Measurements from ENCODE around the gene KRT16. TPM values are rescaled to one million over a fixed set of nuclear protein-coding genes. Genes with fewer than 3 reads are reported as not detected.
"Not testable (repeated sequence)": the region's sequence is repeated elsewhere in the genome, so short reads cannot be mapped to it uniquely, and the experiment has no call there.

The KRT16 gene
- total RNA-seq, 1 experiment from 2014 or later = not detected

GRCh38 chr17:41617698-41618097 is 5.1 kb upstream of the KRT16 start:
- peak; percentile 36 for DNase-seq
- no peak overlapping the region for H3K4me3 ChIP-seq (ENCODE audit: insufficient read depth, low read depth, low read length)
- no peaks in the 10 kb centered on the region for H3K27me3 ChIP-seq (ENCODE audit: control insufficient read depth, insufficient read depth, low read length)
- H3K36me3 ChIP-seq (replicated peaks; ENCODE audit: control insufficient read depth, insufficient read depth, low read length) = no peaks in the 10 kb centered on the region

GRCh38 chr17:41617136-41617535 is 4.6 kb upstream of the KRT16 start:
- Histone ChIP-seq H3K36me3 (replicated peaks; ENCODE audit: control insufficient read depth, insufficient read depth, low read length) (no peaks in the 10 kb centered on the region), H3K4me3 (ENCODE audit: insufficient read depth, low read depth, low read length) (no peak overlapping the region), H3K27me3 (ENCODE audit: control insufficient read depth, insufficient read depth, low read length) (no peaks in the 10 kb centered on the region)
- DNase-seq = no peak

GRCh38 chr17:41616486-41616885 is 3.9 kb upstream of the KRT16 start:
- DNase-seq = peak; percentile 42

GRCh38 chr17:41615454-41615853 is 2.9 kb upstream of the KRT16 start:
- H3K27me3 ChIP-seq (ENCODE audit: control insufficient read depth, insufficient read depth, low read length) = no peaks in the 10 kb centered on the region
- H3K4me3 ChIP-seq (ENCODE audit: insufficient read depth, low read depth, low read length) = no peak overlapping the region
- DNase-seq = peak; percentile 65
- H3K36me3 ChIP-seq (replicated peaks; ENCODE audit: control insufficient read depth, insufficient read depth, low read length) = no peaks in the 10 kb centered on the region

More at GRCh38 chr17:41616486-41616885, 3.9 kb upstream of the KRT16 start:
- not testable (repeated sequence) for H3K4me3 ChIP-seq (ENCODE audit: insufficient read depth, low read depth, low read length); H3K36me3 ChIP-seq (replicated peaks; ENCODE audit: control insufficient read depth, insufficient read depth, low read length); H3K27me3 ChIP-seq (ENCODE audit: control insufficient read depth, insufficient read depth, low read length)

DNA sequence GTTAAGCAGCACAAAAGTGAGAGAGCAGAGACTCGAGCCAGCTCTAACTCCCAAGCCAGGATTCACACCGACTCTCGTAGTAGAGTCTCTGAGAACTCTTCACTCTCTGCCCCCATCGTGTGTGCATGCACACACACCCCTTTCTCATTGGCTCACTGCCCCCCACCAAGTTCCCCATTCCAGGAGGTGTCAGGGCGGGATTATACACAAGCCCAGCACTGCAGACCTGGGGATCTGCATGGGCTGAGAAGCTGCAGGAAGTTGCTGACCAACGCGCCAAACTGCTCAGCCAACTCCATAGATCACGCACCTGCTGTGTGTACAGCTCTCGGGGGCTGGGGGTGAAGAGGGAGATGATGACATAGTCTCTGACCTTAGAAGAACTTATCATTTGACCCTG is 2.2 kb upstream of the KRT16 start:
- H3K36me3 ChIP-seq (replicated peaks; ENCODE audit: control insufficient read depth, insufficient read depth, low read length); H3K27me3 ChIP-seq (ENCODE audit: control insufficient read depth, insufficient read depth, low read length); H3K4me3 ChIP-seq (ENCODE audit: insufficient read depth, low read depth, low read length); DNase-seq: not testable (repeated sequence)

DNA sequence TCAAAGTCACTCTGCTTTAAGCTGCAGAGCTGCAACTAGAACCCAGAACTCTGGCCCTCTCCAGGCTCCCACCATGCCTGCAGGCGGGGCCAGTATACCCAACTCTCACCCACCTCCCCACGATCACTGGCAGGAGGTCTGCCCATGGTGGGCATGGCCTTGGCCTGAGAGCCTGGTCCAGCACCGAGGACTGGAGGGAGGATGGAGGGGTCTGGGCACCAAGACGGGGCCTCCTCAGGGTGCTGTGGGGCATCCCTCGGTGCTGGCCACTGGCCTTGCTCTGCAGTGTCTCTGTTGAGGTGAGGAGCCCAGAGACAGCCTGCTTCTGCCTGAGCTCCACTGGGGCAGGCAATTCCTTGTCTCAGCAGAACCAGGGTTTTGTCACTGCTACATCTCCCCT is 1.5 kb upstream of the KRT16 start:
- DNase-seq = no peak
- no peaks in the 10 kb centered on the region for H3K36me3 ChIP-seq (replicated peaks; ENCODE audit: control insufficient read depth, insufficient read depth, low read length)
- H3K27me3 ChIP-seq (ENCODE audit: control insufficient read depth, insufficient read depth, low read length) = no peaks in the 10 kb centered on the region
- no peak overlapping the region for H3K4me3 ChIP-seq (ENCODE audit: insufficient read depth, low read depth, low read length)

- H3K27me3 ChIP-seq (ENCODE audit: control insufficient read depth, insufficient read depth, low read length) = no peaks in the 10 kb centered on the region
- DNase-seq = peak; percentile 40
- H3K4me3 ChIP-seq (ENCODE audit: insufficient read depth, low read depth, low read length) = no peak overlapping the region
- no peaks in the 10 kb centered on the region for H3K36me3 ChIP-seq (replicated peaks; ENCODE audit: control insufficient read depth, insufficient read depth, low read length)
Observed at GRCh38 chr17:41613277-41614082, 913 bp upstream of the KRT16 start.

DNA sequence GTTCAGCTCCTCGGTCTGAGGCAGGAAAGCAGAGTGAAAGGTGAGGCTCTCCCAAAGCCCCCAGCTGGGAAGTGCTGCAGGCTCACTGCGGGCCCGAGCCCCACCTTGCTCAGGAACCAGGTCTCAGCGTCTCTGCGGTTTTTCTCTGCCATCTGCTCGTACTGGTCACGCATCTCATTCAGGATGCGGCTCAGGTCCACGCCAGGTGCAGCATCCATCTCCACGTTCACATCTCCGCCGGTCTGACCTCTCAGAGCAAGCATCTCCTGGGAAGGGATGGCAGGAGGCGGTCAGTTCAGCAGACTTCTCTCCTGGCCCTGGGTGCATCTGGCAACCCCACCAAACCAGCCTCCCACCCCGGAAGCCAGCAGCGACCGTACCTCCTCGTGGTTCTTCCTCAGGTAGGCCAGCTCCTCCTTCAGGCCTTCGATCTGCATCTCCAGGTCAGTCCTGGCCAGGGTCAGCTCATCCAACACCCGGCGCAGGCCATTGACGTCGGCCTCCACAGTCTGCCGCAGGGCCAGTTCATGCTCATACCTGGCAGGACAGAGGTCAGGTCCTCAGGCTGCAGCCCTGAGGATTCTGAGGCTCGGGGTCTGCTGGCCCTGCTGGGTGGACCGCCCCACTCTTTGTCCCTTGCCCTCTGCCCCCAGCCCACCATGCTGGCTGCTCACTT is 1.5 kb downstream of the KRT16 start:
- no peak for DNase-seq
- Histone ChIP-seq H3K4me3 (ENCODE audit: insufficient read depth, low read depth, low read length) (no peak overlapping the region), H3K36me3 (replicated peaks; ENCODE audit: control insufficient read depth, insufficient read depth, low read length) (no peaks in the 10 kb centered on the region), H3K27me3 (ENCODE audit: control insufficient read depth, insufficient read depth, low read length) (no peaks in the 10 kb centered on the region)

- not testable (repeated sequence) for H3K4me3 ChIP-seq (ENCODE audit: insufficient read depth, low read depth, low read length); H3K36me3 ChIP-seq (replicated peaks; ENCODE audit: control insufficient read depth, insufficient read depth, low read length); H3K27me3 ChIP-seq (ENCODE audit: control insufficient read depth, insufficient read depth, low read length)
- DNase-seq = peak; percentile 60
Observed at GRCh38 chr17:41610061-41610517, 2.5 kb downstream of the KRT16 start.

DNA sequence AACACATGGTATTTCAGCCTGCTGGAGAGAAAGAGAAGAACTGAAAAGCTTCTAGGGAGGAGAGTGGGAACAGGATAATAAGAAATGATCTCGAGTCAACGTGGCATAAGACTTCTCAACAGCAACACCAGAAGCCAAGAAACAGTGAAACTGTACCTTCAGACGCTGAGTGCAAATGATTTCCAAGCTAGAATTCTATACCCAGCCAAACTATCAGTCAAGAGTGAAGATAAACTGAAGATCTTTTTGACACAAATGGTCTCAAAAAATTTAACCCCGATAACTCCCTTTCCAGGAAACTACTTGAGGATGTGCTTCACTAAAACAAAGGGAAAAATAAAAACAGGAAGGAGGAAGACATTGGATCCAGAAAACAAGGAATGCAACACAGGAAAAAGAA is 5.6 kb downstream of the KRT16 start:
- H3K4me3 ChIP-seq (ENCODE audit: insufficient read depth, low read depth, low read length); H3K27me3 ChIP-seq (ENCODE audit: control insufficient read depth, insufficient read depth, low read length); DNase-seq; H3K36me3 ChIP-seq (replicated peaks; ENCODE audit: control insufficient read depth, insufficient read depth, low read length): not testable (repeated sequence)

DNA sequence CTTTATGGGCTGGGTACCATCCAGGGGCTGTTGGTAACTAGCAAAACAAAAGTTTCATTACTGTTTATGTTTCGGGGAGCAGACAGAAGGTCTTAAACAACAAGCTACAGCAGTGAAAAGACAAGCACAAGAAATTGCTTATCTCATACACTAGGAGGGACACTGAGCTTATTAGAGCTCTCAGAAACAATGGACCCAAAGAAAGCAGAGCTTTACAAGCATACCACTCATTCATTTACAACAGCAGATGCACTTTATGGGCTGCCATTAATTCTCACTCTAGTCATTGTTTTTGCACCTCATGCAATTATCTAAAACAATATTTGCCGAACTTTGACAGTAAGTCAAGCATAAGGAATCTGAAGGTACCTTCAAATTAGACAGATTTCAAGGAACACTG is 10.0 kb downstream of the KRT16 start:
- no peaks in the 10 kb centered on the region for H3K36me3 ChIP-seq (replicated peaks; ENCODE audit: control insufficient read depth, insufficient read depth, low read length)
- H3K27me3 ChIP-seq (ENCODE audit: control insufficient read depth, insufficient read depth, low read length) = no peaks in the 10 kb centered on the region
- no peak for DNase-seq
- H3K4me3 ChIP-seq (ENCODE audit: insufficient read depth, low read depth, low read length) = no peak overlapping the region

- H3K27me3 ChIP-seq (ENCODE audit: control insufficient read depth, insufficient read depth, low read length) = no peaks in the 10 kb centered on the region
- DNase-seq = no peak
- H3K4me3 ChIP-seq (ENCODE audit: insufficient read depth, low read depth, low read length) = no peak overlapping the region
- H3K36me3 ChIP-seq (replicated peaks; ENCODE audit: control insufficient read depth, insufficient read depth, low read length) = no peaks in the 10 kb centered on the region
Observed at GRCh38 chr17:41600318-41600717, 12.2 kb downstream of the KRT16 start.

DNA sequence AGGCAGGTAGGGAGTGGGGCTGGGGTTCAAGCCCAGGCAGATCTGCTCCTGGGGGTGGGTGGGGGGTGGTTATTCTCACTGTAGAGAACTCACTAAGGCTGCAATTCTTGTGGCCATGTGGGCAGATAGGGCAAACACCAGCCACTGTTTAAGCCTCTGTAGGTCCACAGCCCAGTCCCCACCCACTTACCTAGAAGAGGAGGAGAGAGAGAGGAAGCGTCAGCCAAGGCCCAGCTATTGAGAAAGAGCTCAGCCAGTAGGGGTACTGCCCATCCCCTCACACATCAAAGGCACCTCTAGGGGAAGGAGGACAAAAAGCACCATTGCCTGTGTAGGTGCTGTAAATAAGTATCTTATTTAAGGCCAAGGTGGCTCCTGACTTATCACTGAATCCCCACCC is 12.9 kb downstream of the KRT16 start:
- Histone ChIP-seq H3K27me3 (ENCODE audit: control insufficient read depth, insufficient read depth, low read length) (peaks cover 1% of the 10 kb centered on the region; the same call in 1 of the 2 replicates), H3K4me3 (ENCODE audit: insufficient read depth, low read depth, low read length) (no peak overlapping the region), H3K36me3 (replicated peaks; ENCODE audit: control insufficient read depth, insufficient read depth, low read length) (no peaks in the 10 kb centered on the region)
- no peak for DNase-seq

DNA sequence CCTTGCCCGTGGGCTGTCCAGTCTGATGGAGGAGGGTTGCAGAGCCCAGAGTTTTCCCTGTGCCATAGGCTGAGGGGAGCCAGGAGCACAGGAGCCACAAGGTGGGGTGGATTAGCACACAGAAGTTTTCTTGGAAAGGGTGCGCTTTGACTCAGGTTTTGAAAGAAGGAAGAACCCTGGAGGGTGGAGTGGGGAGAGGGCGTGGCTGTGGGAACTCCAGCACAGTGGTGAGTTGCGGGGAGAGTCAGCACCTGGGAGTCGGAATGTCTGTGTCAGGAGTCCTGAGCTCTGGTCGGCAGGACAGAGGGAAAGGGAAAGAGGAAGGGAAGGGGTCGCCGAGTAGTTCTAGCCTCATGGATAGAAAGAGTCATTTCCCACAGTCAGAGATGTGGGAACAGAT is 17.0 kb downstream of the KRT16 start:
- no peaks in the 10 kb centered on the region for H3K36me3 ChIP-seq (replicated peaks; ENCODE audit: control insufficient read depth, insufficient read depth, low read length)
- peaks cover 1% of the 10 kb centered on the region; the same call in 1 of the 2 replicates for H3K27me3 ChIP-seq (ENCODE audit: control insufficient read depth, insufficient read depth, low read length)
- H3K4me3 ChIP-seq (ENCODE audit: insufficient read depth, low read depth, low read length) = no peak overlapping the region
- DNase-seq = no peak

DNA sequence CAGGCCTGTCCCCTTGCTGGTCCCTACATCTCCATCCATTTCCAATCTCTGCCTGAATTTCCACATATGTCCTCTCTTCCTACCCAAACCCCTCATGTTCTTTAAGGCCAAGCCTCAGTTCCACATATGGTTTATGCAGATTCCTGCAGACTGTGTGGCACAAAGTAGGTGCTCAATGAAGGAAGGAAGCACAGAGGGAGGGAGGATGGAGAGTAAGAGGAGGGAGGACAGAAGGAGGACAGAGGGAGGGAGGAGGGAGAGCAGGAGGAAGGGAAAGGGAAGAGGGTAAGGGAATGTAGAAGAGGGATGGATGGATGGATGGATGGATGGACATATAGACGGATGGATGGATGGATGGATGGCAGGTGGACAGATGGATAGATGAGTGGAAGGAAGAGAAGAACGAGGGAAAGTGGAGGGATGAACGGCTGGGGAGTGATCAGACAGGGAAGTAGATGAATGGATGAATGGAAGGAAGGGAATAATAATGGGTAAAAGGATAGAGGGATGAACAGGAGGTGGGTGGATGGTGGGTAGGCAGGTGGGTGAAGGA is 18.1 kb downstream of the KRT16 start:
- no peak overlapping the region for H3K4me3 ChIP-seq (ENCODE audit: insufficient read depth, low read depth, low read length)
- H3K27me3 ChIP-seq (ENCODE audit: control insufficient read depth, insufficient read depth, low read length) = peaks cover 1% of the 10 kb centered on the region; the same call in 1 of the 2 replicates
- no peak for DNase-seq
- H3K36me3 ChIP-seq (replicated peaks; ENCODE audit: control insufficient read depth, insufficient read depth, low read length) = no peaks in the 10 kb centered on the region

Measured in H7 (cell line).